DMS79 treated with DMSO at 0.1 percent for 48 hours (cell line): ENCODE results near the gene SH3TC1.

Experiments
- DNase-seq: peaks from one replicate; lab custom pipeline; 2025; lab: John Stamatoyannopoulos, UW

The SH3TC1 gene

GRCh38 chr4:8262637-8263322, 63.7 kb downstream of the SH3TC1 start:
- no peak for DNase-seq

- no peak for DNase-seq
Observed at GRCh38 chr4:8263397-8263796, 64.3 kb downstream of the SH3TC1 start.

DNA sequence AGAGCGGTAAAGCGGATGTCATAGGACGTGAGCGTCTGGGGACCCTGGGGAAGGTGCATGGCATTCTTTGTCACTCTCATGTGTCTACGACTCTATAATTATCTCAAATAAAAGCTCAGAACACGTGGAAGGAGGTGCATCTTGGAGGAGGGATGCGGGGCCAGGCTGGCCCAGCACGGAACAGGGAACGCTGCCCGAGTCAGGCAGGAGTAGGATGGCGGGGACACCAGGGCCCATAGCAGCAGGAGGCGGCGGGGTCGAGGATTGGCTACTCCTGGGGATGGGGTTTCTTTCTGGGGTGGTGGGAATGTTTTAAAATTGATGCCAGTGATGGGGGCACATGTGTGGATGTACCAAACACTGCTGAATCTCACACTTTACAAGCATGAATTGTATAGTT, 65.0 kb downstream of the SH3TC1 start:
- DNase-seq: no peak

- no peak for DNase-seq
Observed at GRCh38 chr4:8265171-8265929, 66.3 kb downstream of the SH3TC1 start.

- no peak for DNase-seq
Observed at GRCh38 chr4:8266088-8266487, 67.0 kb downstream of the SH3TC1 start.

- no peak for DNase-seq
Observed at GRCh38 chr4:8266508-8266907, 67.4 kb downstream of the SH3TC1 start.

- no peak for DNase-seq
Observed at GRCh38 chr4:8267077-8267476, 68.0 kb downstream of the SH3TC1 start.

DNA sequence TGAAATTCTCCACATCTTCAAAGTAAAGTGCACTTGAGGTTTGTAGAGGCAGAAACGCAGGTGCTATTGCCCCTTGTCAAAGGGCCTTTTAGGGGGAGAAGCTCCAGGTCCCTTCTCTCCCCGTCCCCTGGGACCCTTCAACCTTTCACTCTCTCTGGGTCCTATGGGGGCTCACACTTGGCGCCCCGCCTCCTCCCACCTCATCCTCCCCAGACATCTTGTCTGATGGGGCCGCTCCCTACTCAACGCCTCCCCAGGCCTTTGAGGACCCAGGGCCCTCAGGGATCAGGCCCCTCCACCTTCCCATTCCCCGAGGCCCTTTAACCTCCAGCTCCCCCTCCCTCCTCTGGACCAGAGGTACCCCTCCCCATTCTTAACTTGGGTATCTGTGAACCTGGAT, 69.1 kb downstream of the SH3TC1 start:
- DNase-seq: no peak

GRCh38 chr4:8268901-8269534, 69.9 kb downstream of the SH3TC1 start:
- DNase-seq: no peak

DNA sequence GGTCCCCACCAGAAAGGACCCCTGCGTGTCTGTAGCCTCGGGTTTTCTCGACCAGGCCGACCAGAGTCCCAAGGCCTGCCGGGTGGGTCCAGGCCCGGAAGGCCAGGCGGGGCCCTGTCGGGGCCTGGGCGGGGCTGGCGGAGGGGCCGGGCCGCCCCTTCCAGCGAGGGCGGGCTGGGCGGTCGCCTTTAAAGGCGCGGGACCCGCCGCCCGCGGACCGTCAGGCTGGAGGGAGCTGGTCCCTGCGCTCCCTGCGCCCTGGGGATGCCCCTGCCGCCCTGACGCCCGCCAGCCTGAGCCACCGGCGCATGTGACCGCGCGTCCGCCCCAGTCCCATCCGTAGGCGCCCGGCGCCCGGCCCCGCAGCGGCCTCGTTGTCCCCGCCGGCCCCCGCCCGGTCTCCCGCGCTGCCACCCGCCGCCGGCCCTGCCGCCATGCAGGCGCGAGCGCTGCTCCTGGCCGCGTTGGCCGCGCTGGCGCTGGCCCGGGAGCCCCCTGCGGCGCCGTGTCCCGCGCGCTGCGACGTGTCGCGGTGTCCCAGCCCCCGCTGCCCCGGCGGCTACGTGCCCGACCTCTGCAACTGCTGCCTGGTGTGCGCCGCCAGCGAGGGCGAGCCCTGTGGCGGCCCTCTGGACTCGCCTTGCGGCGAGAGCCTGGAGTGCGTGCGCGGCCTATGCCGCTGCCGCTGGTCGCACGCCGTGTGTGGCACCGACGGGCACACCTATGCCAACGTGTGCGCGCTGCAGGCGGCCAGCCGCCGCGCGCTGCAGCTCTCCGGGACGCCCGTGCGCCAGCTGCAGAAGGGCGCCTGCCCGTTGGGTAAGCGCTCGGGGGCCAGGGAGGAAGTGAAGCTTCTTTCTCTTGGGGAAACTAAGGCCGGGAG, 70.7 kb downstream of the SH3TC1 start, which contains the start of gene HTRA3:
HTRA3 (plus strand) TSS at position 220 of the 883 bp plus-strand sequence; CDS start at position 435, 215 bp downstream.
- no peak for DNase-seq

- DNase-seq: no peak
Observed at GRCh38 chr4:8270418-8270771, 71.3 kb downstream of the SH3TC1 start.

- no peak for DNase-seq
Observed at GRCh38 chr4:8270912-8271815, 72.1 kb downstream of the SH3TC1 start.

GRCh38 chr4:8271821-8272220, 72.7 kb downstream of the SH3TC1 start:
- DNase-seq: no peak

GRCh38 chr4:8272472-8273428, 73.7 kb downstream of the SH3TC1 start:
- DNase-seq: no peak

DNA sequence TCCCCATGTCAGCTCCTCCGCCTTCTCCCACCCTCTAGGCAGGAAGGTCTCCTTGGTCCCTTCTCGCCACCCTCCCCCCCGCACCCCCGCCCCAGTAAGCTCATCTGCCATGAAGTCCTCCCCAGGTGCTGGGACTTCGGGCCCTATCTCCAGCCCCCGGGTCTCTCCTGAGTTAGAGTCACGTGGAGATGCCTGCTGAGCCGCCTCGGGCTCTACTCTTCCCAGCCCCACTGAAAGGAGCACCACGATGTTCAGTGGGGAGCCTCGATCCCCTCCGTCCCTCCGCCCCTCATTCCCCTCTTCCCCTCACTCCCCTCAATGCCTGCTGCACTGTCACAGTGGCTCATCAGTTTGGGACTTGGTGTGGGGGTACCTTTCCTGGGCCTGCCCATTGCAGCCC, 74.4 kb downstream of the SH3TC1 start:
- DNase-seq: no peak

GRCh38 chr4:8274066-8274652, 75.1 kb downstream of the SH3TC1 start:
- DNase-seq: no peak

- DNase-seq: peak; percentile 36
Observed at GRCh38 chr4:8274765-8275547, 75.9 kb downstream of the SH3TC1 start.

- DNase-seq: peak; percentile 2
Observed at GRCh38 chr4:8275548-8275910, 76.4 kb downstream of the SH3TC1 start.
